ENCODE data around the gene PPARD. TPM values are rescaled to one million over a fixed set of nuclear protein-coding genes. Genes with fewer than 3 reads are reported as not detected.
"Not testable (repeated sequence)": the region's sequence is repeated elsewhere in the genome, so short reads cannot be mapped to it uniquely, and the experiment has no call there.

PPARD gene
- polyA plus RNA-seq, 4 donors: 20.5 to 30.5 (median 26.6) TPM

DNA sequence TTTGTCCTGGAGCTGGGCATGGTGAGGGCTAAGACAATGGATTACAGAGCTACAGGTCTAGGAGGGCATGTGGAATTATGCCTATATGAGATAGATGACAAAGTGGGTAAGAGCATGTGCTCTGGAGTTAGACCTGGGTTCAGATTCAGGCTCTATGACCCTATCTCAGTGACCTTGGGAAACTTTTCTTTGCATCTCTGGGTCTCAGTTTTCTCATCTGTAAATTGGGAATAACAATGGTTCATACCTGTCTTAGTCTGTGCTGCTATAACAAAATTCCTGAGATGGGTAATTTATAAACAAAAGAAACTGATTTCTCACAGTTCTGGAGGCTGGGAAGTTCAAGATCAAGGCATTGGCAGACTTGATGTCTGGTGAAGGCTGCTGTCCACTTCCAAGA, 30.3 kb downstream of the PPARD start:
- no peak for DNase-seq (ENCODE audit: low read depth in 4 of 4, low spot score in 2 of 4)

- DNase-seq (ENCODE audit: low read depth in 4 of 4, low spot score in 2 of 4): no peak
Observed at GRCh38 chr6:35376281-35376680, 33.9 kb downstream of the PPARD start.

DNA sequence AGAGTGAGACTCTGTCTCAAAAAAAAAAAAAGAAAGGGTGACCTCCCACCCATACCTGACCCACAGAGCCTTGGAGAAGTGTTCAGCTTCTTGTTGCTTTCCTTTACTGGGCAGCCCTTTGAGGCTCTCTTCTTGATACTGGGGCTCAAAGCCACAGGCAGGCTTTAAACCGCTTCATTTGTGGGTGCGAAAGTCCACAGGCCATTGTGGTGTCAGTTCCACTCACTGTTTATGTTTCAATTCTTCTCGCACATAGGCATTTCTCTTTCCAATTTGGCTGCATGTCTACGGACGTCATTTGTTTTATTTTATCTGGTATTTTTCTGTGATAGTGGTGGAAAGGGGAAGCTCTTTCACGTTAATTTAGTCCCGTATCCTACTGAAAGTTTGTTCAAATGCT, 34.6 kb downstream of the PPARD start:
- DNase-seq (ENCODE audit: low read depth in 4 of 4, low spot score in 2 of 4): no peak

- DNase-seq (ENCODE audit: low read depth in 4 of 4, low spot score in 2 of 4): no peak
Observed at GRCh38 chr6:35378261-35378660, 35.9 kb downstream of the PPARD start.

DNA sequence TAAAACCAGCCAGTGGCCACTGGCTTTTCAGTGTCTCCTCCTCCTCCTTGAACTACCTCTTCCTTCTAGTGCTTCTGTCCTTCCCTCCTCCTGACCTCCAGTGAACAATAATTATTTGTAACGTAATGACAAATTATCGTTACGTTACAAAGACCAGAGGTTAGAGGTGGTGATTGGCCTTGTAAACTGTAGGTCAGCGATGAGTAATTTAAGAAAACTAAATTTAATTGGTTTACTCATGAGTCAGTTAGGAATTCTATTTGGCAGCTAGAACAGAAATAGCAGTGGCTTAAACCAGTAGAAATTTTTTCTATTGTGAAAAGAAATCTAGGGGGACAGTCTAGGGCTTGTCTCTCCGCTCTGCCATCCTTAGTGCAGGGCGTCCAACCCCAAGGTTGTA, 38.8 kb downstream of the PPARD start:
- no peak for DNase-seq (ENCODE audit: low read depth in 4 of 4, low spot score in 2 of 4)

DNA sequence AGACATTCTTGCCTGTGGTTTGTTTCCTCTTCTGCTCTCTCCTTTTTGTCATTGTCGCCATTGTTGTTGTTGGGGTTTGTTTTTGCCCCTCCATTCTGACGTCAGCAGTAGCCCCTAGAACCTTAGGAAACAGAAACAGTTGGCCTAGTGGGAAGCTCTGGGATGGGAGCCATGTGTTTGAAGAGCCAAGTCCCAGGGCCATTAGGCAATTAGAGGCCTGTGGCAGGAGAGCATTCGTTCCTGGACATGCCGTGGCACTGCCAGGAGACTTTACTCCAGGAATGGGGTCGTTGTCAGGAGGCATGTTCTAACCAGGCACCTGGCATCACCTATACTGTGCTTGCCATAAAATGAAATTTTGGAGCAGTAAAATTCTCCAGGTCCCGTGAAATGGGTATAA, 39.7 kb downstream of the PPARD start:
- DNase-seq (ENCODE audit: low read depth in 4 of 4, low spot score in 2 of 4): no peak

GRCh38 chr6:35385457-35386202, 43.3 kb downstream of the PPARD start:
- no peak for DNase-seq (ENCODE audit: low read depth in 4 of 4, low spot score in 2 of 4)

DNA sequence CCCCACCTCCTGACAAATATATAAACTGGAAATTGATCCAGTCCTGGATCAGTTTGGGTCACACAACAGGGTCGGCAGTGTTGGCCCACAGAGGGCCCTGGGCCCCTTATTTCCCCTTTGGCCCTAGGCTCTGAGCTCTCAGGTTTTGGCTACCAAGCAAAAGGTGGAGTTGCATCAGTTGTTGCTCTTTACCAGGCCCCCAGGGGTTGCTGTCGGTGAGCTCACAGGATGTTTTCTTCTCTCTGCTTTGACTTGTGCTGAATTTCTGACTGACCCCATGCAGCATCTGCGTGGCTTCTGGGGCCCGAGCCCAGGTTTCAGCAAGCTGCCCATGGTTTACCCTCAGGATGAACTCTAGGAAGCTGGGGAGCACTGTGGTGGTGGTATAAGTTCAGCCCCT, 44.6 kb downstream of the PPARD start:
- no peak for DNase-seq (ENCODE audit: low read depth in 4 of 4, low spot score in 2 of 4)

- no peak for DNase-seq (ENCODE audit: low read depth in 4 of 4, low spot score in 2 of 4)
Observed at GRCh38 chr6:35388030-35388429, 45.7 kb downstream of the PPARD start.

DNA sequence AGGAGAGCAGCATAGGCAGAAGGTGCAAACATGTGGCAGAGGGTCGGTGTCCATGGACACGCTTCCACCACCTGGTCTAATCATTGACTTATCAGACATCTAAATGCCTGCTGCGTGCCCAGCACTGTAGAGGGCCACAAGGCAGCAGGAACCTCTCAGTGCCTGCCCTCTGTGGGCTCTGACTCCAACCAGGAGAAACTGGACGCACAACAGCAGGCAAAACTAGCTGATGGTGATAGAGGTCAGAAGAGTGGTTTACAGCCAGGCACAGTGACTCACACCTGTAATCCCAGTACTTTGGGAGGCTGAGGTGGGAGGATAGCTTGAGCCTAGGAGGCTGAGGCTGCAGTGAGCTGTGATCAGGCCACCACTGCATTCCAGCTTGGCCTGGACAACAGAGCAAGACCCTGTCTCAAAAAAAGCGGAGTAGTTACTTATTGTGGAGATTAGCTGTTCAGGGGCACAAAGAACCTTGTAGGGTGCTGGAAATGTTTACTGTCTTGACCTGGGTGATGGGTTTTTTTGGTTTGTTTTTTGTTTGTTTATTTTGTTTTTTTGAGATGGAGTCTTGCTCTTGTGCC, 46.5 kb downstream of the PPARD start:
- DNase-seq (ENCODE audit: low read depth in 4 of 4, low spot score in 2 of 4): no peak

GRCh38 chr6:35389386-35389785, 47.0 kb downstream of the PPARD start:
- DNase-seq (ENCODE audit: low read depth in 4 of 4, low spot score in 2 of 4): not testable (repeated sequence)

DNA sequence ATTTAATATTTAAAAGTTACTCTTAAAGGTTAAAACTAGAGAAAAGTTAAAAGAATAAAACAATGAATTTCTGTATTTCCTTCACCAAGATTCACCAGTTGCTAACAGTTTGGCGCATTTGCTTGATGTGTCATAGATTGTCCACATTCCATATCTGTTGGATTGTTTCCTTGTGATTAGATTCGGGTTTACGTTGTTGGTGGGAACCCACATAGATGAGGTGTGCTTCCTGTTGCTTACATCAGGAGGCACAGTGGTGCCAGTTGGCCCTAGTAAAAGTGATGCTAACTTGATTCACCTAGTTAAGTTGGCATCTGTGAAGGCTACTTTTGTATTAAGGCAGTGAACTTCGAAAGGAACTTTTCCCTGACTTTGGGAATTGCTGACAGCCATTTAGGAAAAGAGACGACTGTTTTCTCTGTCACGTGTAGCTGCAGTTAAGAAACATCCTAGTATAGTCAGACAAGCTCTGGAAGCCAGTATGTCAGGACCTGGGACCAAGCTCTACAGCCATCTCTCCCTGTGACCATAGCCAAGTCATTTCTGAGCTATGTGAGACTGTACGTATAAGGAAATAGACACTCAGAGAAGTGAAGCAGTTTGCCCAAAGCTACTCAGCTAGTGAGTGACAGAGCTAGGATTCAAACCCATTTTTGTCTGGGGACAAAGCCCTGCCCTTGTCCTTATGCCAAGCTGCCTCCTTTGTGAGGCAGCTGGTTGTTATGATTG, 49.0 kb downstream of the PPARD start:
- DNase-seq (ENCODE audit: low read depth in 4 of 4, low spot score in 2 of 4): no peak

DNA sequence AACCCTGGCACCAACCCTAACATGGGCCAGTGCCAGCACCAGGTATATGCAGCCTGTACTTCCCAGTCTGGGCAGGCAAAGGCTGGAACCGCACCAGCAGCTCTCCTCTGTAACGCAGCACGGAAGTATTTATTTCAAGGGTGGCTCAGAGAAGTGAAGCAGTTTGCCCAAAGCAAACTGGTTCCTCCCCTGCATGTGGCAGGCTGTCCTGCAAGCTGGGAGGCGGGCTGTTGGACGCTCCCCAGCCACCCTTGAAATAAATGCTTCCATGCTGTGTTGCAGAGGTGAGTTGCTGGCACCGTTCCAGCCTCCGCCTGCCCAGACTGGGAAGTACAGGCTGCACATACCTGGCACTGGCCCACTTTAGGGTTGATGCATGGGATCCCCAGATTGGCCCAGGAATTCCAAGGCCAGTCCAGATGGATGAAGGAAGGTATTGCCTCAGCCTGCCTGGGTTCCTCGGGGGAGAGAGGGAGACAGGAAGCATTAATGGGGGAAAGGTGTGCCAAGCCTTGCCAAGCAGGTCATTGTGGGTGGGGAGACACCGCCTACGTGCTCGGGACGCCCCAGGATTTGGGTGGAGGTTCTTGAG, 49.8 kb downstream of the PPARD start:
- no peak for DNase-seq (ENCODE audit: low read depth in 4 of 4, low spot score in 2 of 4)

- no peak for DNase-seq (ENCODE audit: low read depth in 4 of 4, low spot score in 2 of 4)
Observed at GRCh38 chr6:35392773-35393672, 50.7 kb downstream of the PPARD start.

DNA sequence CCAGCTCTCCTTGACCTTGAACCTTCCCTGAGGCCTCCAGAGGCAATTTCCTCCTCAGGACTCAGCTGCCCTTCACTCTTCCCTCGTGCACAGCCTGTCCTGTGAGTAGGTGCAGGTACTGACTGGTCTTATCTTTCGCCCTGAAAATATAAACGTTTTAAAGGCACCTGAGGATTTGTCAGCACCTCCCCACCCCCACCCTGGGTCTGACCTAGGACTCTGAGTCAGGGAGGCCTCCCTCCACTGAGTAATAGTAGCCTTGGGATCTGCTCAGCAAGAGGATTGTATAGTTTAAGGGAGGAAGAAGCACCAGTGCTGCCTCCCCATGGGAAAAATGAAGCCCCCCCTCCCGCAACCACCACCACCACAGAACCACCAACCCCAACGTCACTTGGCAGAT, 54.6 kb downstream of the PPARD start:
- DNase-seq (ENCODE audit: low read depth in 4 of 4, low spot score in 2 of 4): no peak

DNA sequence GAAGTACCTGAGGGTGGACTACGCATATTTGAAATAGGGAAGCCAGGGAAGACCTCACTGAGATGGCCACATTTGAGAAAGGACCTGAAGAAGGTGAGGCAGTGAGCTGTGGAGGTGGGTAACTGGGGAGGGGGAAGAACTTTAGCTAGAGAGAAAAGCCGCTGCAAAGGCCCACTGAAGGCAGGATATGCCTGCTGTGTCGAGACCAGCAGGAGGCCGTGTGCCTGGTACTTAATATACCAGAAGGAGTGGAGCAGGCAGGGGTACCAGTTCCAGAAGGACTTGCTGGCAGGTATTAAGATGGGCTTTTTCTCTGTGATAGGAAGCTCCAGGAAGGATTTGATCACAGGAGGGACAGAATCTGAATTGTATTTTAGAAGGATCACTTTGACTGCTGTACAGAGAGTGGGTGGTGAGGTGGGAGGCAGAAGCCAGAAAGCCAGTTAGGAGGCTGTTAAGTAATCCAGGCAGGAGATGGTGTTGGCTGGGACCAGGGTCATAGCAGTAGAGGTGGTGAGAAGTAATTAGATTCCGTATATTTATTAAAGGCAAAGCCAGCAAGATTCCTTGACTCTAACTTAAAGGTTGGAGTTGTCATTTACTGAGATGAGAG, 55.6 kb downstream of the PPARD start:
- no peak for DNase-seq (ENCODE audit: low read depth in 4 of 4, low spot score in 2 of 4)

GRCh38 chr6:35398526-35398925, 56.2 kb downstream of the PPARD start:
- DNase-seq (ENCODE audit: low read depth in 4 of 4, low spot score in 2 of 4): no peak

- no peak for DNase-seq (ENCODE audit: low read depth in 4 of 4, low spot score in 2 of 4)
Observed at GRCh38 chr6:35400111-35400510, 57.8 kb downstream of the PPARD start.

DNA sequence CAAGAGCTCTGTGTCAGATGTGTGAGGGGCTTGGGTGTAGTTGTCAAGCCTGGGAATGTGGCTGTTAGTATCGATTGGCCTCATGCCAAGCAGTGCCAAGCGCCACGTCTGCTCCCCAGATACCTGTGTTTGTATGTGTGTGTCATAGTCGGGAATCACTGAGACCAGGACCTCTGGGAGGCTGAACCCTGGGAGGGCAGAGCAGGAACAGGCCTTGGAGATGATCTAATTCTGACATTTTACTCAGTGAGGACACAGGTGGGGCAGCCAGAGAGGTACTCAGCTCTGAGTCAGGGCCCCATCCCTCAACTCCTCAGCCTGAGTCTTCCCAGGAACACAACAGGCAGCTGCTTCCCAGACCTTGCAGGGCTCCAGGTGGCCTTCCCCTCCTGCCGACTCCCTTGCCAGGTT, 58.5 kb downstream of the PPARD start:
- no peak for DNase-seq (ENCODE audit: low read depth in 4 of 4, low spot score in 2 of 4)

GRCh38 chr6:35401514-35401913, 59.2 kb downstream of the PPARD start:
- DNase-seq (ENCODE audit: low read depth in 4 of 4, low spot score in 2 of 4): no peak
